Dermis microvascular lymphatic vessel endothelial cell (primary cell): Measurements from ENCODE around the gene RHNO1. TPM values are rescaled to one million over a fixed set of nuclear protein-coding genes. Genes with fewer than 3 reads are reported as not detected.
A peak's percentile ranks its signal among the peaks of the same experiment; 100 is the strongest.

Experiments used
- DNase-seq, 2 donors: peaks; one replicate each; pipeline versions ENCODE4 v3.0.0 to v3.0.0-alpha.2; 2010; ENCODE audit warnings: low read depth in 2 of 2
- total RNA-seq: library from RNA; depleted of rRNA; stranded (reverse); fragments of >200 nt; gene quantifications from 2 replicates; pipeline ENCODE4 v1.2.1, GENCODE V29; 2014

RHNO1 gene
- total RNA-seq, 1 donor from 2014 or later = 19.4 TPM

GRCh38 chr12:2902272-2902880, 25.4 kb downstream of the RHNO1 start:
- peak in 1 of 2 donors; percentile 21 for DNase-seq

- DNase-seq = no peak
Measured at GRCh38 chr12:2904260-2904659, 27.2 kb downstream of the RHNO1 start.

GRCh38 chr12:2912216-2912575, 35.2 kb downstream of the RHNO1 start:
- DNase-seq = no peak

GRCh38 chr12:2919249-2919648, 42.2 kb downstream of the RHNO1 start:
- DNase-seq = peak; percentile 30 to 70

GRCh38 chr12:2922329-2922728, 45.3 kb downstream of the RHNO1 start:
- DNase-seq = no peak

GRCh38 chr12:2923057-2923456, 46.0 kb downstream of the RHNO1 start:
- DNase-seq = no peak

GRCh38 chr12:2924019-2924418, 47.0 kb downstream of the RHNO1 start:
- peak in 1 of 2 donors; percentile 11 for DNase-seq

GRCh38 chr12:2925322-2925995, 48.4 kb downstream of the RHNO1 start:
- no peak for DNase-seq

GRCh38 chr12:2930865-2931264, 53.8 kb downstream of the RHNO1 start:
- DNase-seq = peak in 1 of 2 donors; percentile 81

GRCh38 chr12:2933586-2933985, 56.6 kb downstream of the RHNO1 start:
- no peak for DNase-seq

- no peak for DNase-seq
Measured at GRCh38 chr12:2934371-2934770, 57.3 kb downstream of the RHNO1 start.

GRCh38 chr12:2936301-2936700, 59.3 kb downstream of the RHNO1 start:
- DNase-seq = no peak

- peak in 1 of 2 donors; percentile 14 for DNase-seq
Measured at GRCh38 chr12:2937500-2937899, 60.5 kb downstream of the RHNO1 start.

Other genes with a start within 250 kb of the RHNO1 start
- gene FKBP4, start 82.3 kb upstream of the RHNO1 start, total RNA-seq = 30.7 and 32.9 TPM in 2 replicates
- 9.0 and 13.9 TPM in 2 replicates for gene ITFG2, start 64.6 kb upstream of the RHNO1 start, total RNA-seq
- 0.13 TPM in 1 of 2 replicates, not detected in the other for gene NRIP2, start 42.2 kb upstream of the RHNO1 start, total RNA-seq
- not detected in 2 replicates for gene TEX52, start 20.2 kb upstream of the RHNO1 start, total RNA-seq
- 4.7 and 5.1 TPM in 2 replicates for gene FOXM1, start within 50 bp of the RHNO1 start, total RNA-seq
- 15.8 and 16.9 TPM in 2 replicates for gene TULP3, start 13.7 kb downstream of the RHNO1 start, total RNA-seq
- 20.8 and 21.9 TPM in 2 replicates for gene TEAD4, start 82.2 kb downstream of the RHNO1 start, total RNA-seq
- gene TSPAN9, start 200.2 kb downstream of the RHNO1 start, total RNA-seq = 68.3 and 96.8 TPM in 2 replicates